GM19328 (cell line): ENCODE data around the gene PARD3B.

ENCODE experiments used
- ATAC-seq: cut with Tn5 transposase; IDR thresholded peaks from one replicate; pipeline ENCODE4 v1.9.1; 2021; ENCODE audit warnings: mild to moderate bottlenecking, moderate library complexity; ENCODE audit not compliant: unreplicated experiment

PARD3B gene

DNA sequence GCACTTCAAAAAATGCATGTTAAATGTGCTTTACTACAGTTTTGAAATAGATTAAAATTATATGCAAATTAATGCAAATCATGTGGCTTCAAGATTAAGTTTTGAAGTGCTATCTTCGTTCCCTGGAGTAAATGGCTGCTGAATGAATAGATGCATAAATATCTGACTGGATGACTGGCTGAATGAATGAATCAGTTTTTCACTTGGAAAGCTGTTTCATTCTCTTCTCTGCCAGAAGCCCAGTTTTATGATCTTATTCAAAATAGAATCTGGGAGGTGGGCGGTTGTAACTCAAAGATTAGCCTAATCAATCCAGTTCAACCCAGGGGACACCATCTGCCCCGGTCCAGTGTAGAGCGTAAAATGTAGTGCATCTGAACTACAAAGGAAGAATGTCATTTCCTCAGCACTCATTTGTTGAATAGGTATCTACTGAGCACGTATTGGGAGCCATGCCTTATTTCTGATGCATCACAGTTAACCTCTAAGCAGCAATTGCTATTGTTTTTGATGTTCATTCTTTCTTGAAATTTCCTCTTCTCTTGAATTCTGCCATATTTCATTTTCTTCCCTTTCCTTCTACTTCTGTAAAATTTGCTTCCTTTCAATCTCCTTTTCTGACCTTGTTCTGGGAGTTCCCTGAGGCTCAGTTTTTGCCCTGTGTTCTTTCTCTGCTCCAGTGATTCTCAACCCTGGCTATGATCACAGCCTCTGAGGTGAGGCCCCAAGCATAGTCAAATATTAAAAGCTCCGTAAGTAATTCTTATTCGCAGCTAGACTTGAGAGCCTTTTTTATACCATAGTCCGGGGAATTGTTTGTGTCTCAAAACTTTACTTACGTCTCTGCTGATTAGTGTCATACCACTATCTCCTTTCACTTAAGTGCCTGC, 282.7 kb downstream of the PARD3B start:
- ATAC-seq, result no peak

DNA sequence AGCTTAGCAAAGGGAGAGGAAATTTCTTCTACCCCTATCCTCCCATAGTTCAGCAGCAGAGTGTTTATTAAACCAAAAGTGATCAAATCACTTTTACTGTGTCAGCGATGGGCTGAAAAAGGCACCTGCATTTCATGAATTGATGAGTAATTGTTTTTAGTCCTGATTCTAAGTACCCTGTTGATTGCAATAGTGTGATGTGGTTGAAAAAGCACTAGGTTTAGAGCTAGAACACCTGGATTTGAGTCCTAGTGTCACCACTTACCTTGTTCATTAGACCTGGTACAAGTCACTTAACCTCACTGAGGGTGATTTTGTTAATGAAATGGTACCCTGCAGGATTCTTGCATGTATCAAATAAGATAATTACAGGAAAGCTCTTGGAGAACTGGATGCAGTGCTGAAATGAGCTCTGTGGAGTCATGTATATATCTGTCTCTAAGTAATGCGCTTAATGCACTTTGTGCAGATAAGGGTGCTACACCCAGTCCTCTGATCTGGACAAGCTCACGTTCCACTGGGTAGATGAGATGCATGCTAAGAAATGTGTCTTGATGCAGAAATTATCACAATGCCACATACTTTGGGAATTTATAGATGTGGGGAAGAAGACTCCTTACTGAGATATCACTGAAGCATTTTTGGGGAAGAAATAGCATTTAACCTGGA, 289.6 kb downstream of the PARD3B start:
- ATAC-seq, result no peak

DNA sequence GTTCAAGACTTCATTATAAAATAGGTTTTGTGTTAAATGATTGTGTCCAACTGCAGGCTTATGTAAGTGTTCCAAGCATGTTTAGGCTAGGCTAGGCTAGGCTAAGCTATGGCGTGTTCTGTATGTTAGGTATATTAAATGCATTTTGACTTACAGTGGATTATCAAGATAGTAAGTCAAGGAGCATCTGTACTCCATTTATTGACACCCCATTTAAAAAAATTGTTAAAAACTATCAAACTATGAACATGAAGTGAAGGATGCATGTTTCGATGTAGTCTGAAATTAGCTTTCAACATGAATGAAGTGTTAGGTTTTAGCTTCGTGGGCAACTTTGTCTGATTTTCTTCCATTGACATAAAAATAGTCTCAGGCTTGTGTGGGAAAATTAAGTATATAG, 290.5 kb downstream of the PARD3B start:
- no peak for ATAC-seq

DNA sequence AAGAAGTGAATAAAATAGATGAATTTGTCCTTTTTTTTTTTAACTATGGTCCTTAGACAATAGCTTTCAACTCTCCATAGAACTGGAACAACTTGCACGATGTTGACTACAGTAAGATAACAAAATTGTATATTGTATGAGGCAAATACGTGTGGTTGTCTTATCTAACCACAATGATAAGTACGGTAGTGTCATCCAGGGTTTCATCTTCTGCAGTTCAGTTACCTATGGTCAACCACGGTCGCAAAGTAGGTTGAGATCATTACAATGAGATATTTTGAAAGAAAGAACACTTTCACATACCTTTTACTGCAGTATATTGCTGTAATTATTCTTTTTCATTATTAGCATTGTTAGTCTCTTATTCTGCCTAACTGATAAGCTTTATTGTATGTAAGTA, 295.2 kb downstream of the PARD3B start:
- no peak for ATAC-seq

DNA sequence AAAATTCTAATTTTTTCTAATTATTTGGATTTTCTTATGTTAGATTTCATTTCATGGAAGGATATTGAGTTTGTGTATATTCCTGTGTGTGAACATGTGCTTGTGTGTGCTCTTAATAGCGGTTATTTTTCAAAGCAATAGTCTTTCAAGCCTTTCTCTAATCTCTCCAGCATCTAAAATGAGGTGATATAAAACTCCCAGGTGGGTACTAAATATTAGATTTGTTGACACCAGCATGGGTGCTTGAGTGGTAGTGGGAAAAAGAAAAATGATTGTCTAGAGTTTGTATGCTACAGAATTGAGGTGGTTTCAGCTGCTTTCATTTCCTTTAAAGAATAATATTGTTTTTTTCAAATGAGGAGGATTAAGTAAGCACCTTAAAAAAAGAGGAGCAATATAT, 296.8 kb downstream of the PARD3B start:
- no peak for ATAC-seq

DNA sequence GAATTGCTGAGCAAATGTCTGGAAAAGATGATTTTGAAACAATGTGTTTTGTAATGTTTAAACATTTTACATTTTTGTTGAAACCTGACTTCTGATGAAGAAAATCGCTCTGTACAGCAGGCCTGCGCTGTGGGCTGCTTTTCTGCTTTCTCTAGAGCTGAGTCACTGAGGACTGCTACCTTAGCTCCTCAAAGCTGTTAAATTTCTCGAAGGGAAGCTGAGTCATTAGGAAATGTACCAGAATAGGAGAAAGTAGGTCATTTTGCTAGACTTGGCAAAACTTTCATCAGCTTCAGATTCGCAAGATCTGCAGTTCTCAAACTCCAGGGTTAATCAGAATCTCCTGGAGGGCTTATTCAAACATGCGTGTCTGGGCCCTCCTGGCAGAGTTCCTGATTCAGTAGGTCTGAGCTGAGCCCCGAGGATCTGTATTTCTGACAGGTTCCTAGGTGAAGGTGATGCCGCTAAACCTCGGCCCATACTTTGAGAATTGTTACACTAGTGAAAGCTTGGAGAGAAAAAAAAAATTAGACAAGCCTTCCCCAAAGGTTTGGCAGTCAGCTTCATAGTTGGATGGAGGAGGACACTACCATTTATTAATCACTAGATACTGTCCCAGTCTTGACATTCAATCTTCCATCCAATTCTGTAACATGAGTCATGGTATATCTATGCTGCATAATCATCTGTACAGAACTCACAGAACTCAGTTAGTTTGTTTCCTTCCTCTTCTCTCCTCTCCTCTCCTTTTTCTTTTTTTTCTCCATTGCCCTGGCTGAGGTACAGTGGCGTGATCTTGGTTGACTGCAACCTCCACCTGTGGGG, 297.6 kb downstream of the PARD3B start:
- no peak for ATAC-seq

DNA sequence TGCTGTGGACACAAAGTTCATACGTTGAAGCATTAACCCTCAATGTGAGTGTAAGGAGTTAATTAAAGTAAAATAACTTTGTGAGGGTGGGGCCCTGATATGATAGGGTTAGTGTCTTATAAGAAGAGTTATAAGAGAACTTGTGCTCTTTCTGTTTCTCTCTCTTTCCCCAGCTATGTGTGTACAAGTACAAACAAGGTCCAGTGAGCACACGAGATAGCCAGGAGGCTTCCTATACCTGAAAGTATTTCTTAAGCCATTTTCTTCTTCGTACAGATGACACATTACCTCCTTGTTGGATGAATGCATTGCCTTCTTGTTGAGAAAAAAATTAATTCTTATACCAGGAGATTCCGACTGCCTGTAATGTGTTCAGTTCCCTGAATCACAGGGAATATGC, 301.2 kb downstream of the PARD3B start:
- ATAC-seq, result no peak

DNA sequence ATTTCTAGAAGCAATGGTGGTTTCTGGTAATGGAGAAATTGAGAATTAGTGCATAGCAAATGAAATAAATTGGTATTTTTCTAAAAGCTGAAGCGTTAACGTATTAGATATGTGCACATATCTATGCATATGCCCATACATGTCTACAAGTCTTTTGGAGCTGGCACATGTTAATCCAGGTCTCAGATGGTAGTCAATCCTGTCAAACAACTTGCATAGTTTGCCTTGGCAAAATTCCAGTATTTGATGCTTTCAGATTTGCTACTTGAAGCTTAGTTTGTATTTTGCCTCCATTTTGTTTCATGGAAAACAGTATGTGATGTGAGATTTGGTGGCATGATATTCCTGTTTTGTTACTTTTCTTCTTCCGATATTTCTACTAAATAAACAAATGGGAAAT, 304.6 kb downstream of the PARD3B start:
- no peak for ATAC-seq

DNA sequence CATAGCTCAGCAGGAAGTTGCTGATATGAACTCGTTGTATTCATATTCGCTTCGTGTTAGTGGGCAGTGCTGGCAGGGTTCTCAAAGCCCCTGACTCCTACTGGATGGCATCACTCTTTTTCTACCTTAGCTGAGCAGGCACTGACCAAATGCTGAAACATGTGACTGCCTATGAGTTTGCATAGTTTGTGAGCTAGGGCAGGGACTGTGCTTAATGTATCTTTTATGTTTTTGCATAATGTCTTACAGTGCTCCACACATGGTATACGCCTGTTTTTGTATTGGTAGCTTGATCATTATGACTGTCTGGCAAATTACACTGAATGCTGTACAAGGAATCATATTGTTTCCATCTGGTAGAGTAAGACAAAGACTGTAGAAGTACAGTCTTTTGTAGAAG, 305.3 kb downstream of the PARD3B start:
- ATAC-seq, result no peak

DNA sequence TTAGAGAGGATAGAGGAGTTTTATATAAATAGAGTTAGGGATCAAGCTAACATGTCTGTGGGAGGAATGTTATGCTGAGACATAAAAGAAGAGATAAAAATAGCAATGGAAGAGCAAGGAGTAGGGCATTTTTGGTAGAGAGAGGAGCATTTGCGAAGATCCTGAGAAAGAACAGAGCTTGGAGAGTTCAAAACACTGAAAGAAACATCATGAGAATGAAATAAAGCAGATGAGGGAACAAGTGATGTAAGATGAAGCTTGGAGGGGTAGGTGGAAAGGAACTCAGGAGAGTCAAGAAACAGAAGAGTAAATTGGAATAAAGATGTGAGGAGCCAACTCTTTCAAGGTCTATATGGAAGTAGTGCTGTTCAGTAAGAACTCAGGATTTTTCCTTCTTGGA, 308.6 kb downstream of the PARD3B start:
- no peak for ATAC-seq

DNA sequence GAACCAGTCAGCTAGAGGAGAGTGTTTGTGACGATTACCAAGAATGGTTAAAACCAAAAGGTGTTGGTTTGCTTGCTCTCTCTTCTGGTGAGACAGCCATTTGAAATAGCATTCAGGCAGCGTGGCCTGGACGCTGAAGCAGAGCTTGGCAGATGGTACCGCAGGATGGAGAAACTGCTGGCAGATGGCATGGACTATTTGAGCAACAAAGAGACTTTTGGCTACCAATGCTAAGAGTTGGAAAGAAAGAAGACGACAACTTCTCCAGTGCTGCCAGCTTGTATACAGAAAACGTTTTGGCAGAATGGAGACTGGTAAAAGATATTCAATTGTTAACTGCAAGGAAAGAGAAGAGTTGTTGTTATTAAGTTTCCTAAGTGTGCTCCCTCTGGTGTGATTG, 315.0 kb downstream of the PARD3B start:
- no peak for ATAC-seq

DNA sequence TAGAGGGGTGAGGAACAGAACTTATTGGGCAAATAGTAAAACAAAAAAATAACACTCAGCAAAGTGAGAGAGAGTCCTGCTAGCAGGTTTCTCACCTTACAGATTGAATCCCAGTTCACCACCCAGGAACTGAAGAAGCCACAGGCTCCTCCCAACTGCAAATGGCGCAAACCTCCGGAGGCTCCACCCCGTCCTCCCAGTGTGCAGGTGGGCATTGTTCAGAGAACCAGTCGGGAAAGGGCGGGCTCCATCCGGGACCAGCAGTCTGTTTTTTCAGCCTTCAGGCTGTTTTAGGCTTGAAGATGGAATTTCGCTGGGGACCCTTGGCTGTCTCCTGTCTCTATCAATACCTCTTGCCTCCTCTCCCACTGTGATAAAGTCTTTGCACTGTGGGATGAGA, 317.5 kb downstream of the PARD3B start:
- ATAC-seq, result no peak

DNA sequence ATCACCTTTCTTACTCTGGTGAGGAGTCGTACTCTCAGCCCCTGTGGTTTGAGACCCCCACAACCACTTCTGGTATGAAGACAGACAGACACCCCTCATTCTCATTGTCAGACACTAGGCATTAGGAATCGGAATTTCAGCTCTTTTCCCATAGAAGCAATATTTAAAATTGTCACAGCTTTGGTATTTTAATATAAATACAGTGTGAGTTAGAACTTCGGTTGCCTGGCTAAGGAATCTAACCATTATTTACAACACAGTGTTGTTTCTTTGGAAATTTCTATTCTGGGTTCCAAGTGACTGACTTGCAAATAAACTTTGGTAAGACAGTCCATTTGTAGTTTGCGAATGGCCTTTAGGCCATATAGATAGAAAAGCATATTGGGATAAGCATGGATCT, 318.1 kb downstream of the PARD3B start:
- ATAC-seq, result no peak

DNA sequence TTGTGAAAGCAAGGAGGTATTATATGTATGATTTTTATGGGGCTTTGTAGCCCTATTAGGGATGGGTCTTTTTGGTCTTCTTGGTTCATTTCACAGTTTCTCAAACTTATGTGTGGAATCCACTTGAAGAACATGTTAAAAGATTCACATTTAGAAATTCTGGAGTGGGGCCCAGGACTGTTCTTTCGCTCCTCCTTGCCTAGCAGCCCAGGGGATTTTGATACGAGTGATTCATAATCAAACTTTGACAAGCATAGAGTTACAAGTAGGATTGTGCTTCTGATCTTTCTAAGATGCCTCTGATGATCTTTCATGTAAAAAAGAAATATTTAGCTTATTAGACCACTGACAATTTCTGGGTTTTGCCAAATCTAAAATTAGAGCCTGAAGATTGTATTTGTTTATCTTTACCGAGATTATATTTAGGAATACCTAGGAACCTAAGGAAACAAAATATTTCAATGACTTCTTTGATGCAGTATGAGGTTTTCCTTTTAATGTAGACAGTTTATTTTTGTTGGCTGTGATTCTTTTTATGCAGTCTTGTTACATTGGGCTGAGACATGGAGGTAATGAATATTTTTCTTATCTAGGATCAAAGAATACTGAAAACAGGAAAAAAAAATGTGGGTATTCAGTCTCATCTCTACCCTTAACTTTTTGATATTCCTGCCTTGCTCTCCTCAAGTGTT, 324.0 kb downstream of the PARD3B start:
- no peak for ATAC-seq

DNA sequence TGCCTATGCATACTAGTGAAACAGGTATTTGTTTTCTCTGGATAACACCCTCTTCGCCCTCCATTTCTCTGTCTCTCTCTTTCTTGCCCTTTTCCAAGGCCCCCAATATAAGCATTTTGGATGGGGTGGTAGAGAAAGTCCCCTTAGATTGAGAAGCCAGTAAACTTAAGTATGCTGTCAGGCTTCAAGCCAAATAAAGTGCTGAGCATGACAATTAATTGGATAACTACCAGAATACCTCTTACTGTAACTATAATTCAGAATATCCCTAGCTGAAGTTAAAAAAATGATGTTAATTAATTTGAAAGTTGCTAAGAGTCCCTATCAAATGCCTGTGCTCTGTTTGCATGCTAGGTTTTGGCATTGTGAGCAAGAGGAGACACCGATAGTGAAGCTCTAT, 324.8 kb downstream of the PARD3B start:
- ATAC-seq, result no peak

DNA sequence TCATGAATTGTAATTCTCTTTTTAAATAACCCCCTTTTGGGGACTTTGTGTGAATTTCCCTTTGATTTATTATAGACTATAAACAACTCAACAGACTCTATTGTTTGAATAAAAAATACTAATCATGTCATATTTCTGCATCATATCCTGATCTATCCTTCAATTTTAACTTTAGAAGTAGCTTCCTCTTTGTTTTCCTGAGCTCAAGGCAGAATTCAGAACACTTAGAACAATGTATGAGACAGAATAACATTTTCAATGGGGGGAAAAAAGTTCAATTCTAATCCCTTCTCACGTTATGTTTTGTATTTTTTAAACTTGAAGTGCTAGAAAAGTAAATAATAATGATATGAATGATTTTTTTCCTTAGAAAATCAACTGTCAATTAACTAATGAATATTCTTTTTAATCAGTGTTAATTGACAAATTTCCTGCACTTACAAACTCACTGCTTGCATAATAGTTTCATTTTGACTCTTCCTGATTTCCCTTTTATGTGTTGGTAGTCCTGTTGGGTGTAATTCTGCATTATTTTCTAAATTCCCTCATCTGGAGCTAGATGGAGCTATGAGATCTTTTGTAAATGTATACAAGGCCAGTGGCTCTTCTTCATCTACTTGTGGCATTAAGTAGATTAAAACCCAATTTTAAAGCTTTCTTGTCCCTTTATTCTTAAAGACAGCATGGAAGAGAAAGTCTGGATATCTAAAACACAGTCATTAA, 326.1 kb downstream of the PARD3B start:
- no peak for ATAC-seq

DNA sequence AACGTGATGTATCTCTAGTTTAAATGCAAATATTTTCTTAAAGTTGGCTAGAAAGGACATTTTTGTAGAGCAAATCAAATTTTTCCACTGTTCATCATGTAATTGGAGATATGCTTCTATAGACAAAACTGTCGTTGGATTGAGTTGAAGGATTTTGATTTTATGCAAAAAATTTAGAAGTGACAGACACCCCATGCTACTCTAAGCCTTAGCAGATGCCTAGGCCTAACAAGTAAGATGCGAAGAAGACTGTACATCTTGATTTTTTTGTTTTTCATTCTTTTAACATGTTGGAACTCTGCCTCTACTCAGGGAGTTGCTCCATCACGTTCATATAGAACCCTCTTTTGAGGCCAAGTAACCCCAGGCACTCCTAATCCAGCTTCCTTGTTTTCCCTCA, 331.0 kb downstream of the PARD3B start:
- no peak for ATAC-seq

DNA sequence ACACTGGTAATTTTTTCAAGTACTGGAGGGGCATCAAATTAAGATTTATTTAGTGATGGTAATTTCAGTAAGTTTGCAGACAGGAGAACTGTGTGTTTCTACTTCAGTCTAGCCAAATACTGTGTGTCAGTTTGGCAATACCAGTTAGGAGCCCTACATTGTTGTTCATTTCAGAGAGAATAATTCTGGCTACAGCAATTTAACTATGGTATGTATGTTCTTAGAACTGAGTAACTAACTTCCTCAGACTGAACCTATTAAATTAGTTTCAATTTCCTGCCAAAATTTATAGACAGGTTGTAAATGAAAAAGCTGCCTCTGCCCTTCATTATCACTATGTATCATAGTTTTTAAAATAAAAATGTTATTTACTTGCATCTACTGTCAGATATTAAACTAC, 332.4 kb downstream of the PARD3B start:
- ATAC-seq, result no peak

DNA sequence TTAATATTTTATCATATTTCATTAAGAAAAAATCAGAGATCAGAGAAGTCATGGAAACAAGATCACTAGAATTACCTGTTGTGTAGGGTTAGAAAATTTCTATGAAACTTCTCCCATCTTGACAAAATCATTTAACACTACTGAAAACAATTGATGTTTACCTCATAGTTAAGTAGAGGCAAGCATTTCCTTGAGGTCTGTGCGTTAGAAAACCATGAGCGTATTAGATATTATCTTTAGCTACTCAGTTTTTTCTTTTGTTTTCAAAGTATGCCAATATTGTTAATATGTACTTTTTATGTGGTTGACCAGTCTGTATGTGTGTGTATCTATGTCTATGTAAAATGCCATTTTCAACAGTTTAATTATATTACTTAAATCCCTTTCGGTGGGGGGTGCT, 335.7 kb downstream of the PARD3B start:
- ATAC-seq, result no peak

DNA sequence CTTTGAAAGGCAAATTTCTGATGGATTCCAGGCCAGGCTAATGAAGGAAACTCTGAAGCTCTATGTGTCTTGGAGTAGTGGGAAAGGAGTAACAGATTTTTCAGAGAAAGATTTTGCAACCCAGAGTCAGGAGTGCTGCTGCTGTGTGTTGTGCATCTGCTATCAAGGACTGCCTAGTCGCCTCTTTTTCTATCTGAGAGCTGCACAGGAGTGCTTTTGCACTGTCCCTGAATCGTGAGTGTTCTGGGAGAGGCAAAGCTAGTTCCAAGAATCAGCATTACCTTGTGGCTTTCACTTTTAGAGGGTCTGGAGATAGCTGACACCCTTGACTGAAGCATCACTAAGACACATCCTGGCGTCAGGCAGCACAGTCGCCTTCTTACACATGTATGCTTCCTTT, 336.4 kb downstream of the PARD3B start:
- no peak for ATAC-seq
